ENCODE data around the gene GARIN3. TPM values are rescaled to one million over a fixed set of nuclear protein-coding genes. Genes with fewer than 3 reads are reported as not detected.

The GARIN3 gene
- total and polyA plus RNA-seq, 12 donors = not detected

DNA sequence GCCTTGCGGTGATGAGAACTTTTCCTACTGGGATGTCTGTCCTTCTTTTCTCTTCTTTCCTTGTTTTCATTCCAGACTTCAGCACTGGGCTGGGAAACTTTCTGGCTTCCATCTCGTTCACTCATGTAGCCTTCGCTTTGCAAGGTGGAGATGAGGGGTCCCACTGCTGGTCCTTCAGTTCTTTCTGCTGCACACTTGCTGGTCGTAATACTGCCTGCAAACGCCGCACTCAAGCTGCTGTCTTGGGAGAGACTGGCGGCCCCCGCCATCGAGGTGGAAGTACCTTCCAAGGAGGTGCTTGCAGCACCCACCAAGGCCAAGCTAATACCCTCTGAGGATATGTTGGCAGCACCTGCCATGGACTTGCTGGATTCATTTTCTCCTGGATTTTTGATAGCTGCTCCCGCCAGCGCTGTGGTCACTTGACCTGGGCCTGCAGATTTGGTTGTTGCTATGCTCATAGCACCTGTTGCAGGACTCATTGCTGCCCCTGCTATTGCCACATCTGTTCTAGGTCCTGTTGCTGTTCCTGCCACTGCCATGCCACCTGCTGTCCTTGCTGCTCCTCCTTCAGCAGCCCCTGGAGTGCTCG is 3.0 kb downstream of the GARIN3 start:
- H3K4me1 ChIP-seq (replicated peaks in 1 of 2) = no peaks in the 10 kb centered on the region
- 84 to 95% (median 92%) methylated on average over 9 to 12 of the region's 12 CpGs for WGBS, 4 donors
- H3K9me3 ChIP-seq (replicated peaks in 1 of 3) = no peaks in the 10 kb centered on the region
- peaks cover 3% of the 10 kb centered on the region for H3K27me3 ChIP-seq
- H3K27ac ChIP-seq = no peak overlapping the region
- intact Hi-C loops (cut with DNase I) = no loop called here
- no peaks in the 10 kb centered on the region for H3K36me3 ChIP-seq (replicated peaks in 1 of 2)
- H3K4me3 ChIP-seq = no peak overlapping the region
- TF ChIP-seq, protein P1, sequence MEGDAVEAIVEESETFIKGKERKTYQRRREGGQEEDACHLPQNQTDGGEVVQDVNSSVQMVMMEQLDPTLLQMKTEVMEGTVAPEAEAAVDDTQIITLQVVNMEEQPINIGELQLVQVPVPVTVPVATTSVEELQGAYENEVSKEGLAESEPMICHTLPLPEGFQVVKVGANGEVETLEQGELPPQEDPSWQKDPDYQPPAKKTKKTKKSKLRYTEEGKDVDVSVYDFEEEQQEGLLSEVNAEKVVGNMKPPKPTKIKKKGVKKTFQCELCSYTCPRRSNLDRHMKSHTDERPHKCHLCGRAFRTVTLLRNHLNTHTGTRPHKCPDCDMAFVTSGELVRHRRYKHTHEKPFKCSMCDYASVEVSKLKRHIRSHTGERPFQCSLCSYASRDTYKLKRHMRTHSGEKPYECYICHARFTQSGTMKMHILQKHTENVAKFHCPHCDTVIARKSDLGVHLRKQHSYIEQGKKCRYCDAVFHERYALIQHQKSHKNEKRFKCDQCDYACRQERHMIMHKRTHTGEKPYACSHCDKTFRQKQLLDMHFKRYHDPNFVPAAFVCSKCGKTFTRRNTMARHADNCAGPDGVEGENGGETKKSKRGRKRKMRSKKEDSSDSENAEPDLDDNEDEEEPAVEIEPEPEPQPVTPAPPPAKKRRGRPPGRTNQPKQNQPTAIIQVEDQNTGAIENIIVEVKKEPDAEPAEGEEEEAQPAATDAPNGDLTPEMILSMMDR (IDR thresholded peaks at IDR 0.05) = no peak
- no peak for TF ChIP-seq POLR2A (IDR thresholded peaks at IDR 0.05)
- DNase-seq = no peak

DNA sequence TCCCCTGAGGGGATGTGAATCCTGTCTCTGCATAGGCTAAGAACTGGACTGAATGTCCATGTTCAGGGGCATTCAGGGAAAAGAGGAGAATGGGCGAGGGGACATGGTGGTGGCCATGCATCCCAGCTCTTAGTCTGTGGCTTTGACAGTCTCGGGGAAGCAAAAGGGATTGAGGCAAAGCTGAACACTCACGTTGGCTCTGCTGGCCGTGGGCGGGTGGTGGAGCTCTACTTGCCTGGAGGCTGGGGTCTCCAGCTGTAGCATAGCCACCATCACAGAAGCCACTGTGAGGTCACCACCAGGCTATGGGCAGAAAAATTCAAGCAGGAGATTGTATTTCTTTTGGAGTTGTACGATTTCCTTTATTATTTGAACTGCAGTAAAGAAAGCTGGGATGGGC is 4.1 kb downstream of the GARIN3 start:
- 69 to 86% (median 77%) methylated on average over 5 to 6 of the region's 6 CpGs for WGBS, 4 donors
- DNase-seq = no peak
- intact Hi-C loops (cut with DNase I) = no loop called here

DNA sequence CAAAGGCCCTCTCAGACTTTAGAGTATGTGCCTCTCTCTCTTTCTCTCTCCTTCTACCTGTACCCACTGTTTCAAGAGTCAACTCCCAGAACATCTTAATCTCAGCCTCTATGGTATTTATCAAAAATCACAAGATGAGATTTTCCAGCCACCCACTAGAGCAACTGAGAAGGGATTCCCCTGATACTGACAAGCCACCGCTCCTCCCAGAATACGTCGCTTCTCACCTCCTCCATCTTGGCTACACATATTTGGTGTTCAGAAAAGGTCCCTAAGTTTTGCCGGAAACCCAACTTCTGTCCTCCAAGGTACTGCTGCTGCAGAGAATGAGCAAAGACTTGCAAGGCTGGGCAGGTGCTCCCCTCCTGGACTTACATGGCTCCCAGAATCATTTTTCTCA is 6.1 kb downstream of the GARIN3 start:
- Histone ChIP-seq H3K4me3 (no peak overlapping the region), H3K27ac (no peak overlapping the region), H3K27me3 (peaks cover 3% of the 10 kb centered on the region), H3K9me3 (replicated peaks in 1 of 3) (no peaks in the 10 kb centered on the region), H3K4me1 (replicated peaks in 1 of 2) (no peaks in the 10 kb centered on the region), H3K36me3 (replicated peaks in 1 of 2) (no peaks in the 10 kb centered on the region)
- intact Hi-C loops (cut with DNase I) = no loop called here
- DNase-seq = no peak
- TF ChIP-seq, protein P1 (IDR thresholded peaks at IDR 0.05) = no peak
- TF ChIP-seq POLR2A (IDR thresholded peaks at IDR 0.05) = no peak
- WGBS, 4 donors = 89 to 96% (median 93%) methylated on average over 4 of the region's 4 CpGs

More for the DNA sequence above, 4.1 kb downstream of the GARIN3 start:
- H3K4me3 ChIP-seq = no peak overlapping the region
- no peak overlapping the region for H3K27ac ChIP-seq
- TF ChIP-seq POLR2A (IDR thresholded peaks at IDR 0.05) = no peak
- TF ChIP-seq, protein P1 (IDR thresholded peaks at IDR 0.05) = no peak
- H3K36me3 ChIP-seq (replicated peaks in 1 of 2) = no peaks in the 10 kb centered on the region
- H3K9me3 ChIP-seq (replicated peaks in 1 of 3) = no peaks in the 10 kb centered on the region
- no peaks in the 10 kb centered on the region for H3K4me1 ChIP-seq (replicated peaks in 1 of 2)
- peaks cover 3% of the 10 kb centered on the region for H3K27me3 ChIP-seq

DNA sequence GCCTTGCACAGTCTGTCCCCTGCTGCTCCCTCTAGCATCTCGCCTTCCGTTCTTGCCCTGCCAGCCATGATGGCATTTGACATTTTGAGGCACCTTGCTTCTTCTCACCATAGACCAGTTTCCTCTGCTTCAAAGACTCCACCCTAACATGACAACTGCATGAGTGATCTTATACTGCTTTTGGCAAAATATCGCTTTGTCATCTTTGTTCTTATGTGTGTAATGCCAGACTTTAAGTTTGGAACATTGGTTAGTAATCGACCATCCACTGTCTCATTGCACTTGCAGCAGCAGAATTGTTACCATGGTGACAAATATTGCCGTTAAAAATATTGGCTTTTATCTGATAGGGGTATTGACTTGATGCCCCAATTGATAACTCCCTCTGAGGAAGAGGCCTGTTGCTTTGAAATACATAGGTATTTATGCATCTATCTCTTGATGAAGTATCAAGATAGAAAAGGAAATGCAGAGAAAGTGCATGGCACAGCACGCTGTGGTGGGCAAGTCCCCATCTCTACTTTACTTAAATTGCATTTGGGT is 6.8 kb downstream of the GARIN3 start:
- Histone ChIP-seq H3K9me3 (replicated peaks in 1 of 3) (no peaks in the 10 kb centered on the region), H3K4me3 (no peak overlapping the region), H3K4me1 (replicated peaks in 1 of 2) (no peaks in the 10 kb centered on the region), H3K36me3 (replicated peaks in 1 of 2) (no peaks in the 10 kb centered on the region), H3K27me3 (peaks cover 3% of the 10 kb centered on the region), H3K27ac (no peak overlapping the region)
- TF ChIP-seq, protein P1 (IDR thresholded peaks at IDR 0.05) = no peak
- TF ChIP-seq POLR2A (IDR thresholded peaks at IDR 0.05) = no peak
- WGBS, 4 donors = 83 to 89% (median 86%) methylated on average over 6 of the region's 6 CpGs
- intact Hi-C loops (cut with DNase I) = loop anchor here in 1 of 2 donors (10.0 kb wide), 1 partner anchor 156 kb away; no protein-coding TSS in a partner anchor
- DNase-seq = no peak

Data from adrenal gland (tissue), 12 donors.